Esophagus muscularis mucosa (tissue), 4 donors: Measurements from ENCODE around the gene PHC1.

Experiments
- CTCF ChIP-seq, 3 experiments: fragments of 200-600 bp in 2 of 3; fragments of 450-650 bp in 1 of 3; sonication (generic) in 2 of 3; IDR thresholded peaks; one replicate each; pipeline ENCODE4 v1.5.1; 2017 to 2019; ENCODE audit warnings: antibody characterized with exemption in 3 of 3, mild to moderate bottlenecking in 2 of 3, moderate library complexity in 1 of 3
- EP300 ChIP-seq: sonication (generic); formaldehyde crosslinking; IDR thresholded peaks from one replicate; pipeline ENCODE4 v1.6.1; 2017; ENCODE audit warnings: antibody characterized with exemption
- POLR2AphosphoS5 ChIP-seq, 2 donors: sonication (generic); formaldehyde crosslinking; IDR thresholded peaks; one replicate each; pipeline ENCODE4 v1.6.1; 2017; ENCODE audit warnings: antibody characterized with exemption in 2 of 2

- TF ChIP-seq EP300, result no peak
- TF ChIP-seq CTCF (IDR thresholded peaks at IDR 0.05), result no peak
- no peak for TF ChIP-seq POLR2AphosphoS5 (IDR thresholded peaks at IDR 0.05)
These were observed 71.0 kb downstream of the PHC1 start for GRCh38 chr12:8985213-8985754.
